Central memory CD4-positive, alpha-beta T cell (primary cell): ENCODE data around the gene PPP6R3.
A peak's percentile ranks its signal among the peaks of the same experiment; 100 is the strongest.
"Not testable (repeated sequence)": the region's sequence is repeated elsewhere in the genome, so short reads cannot be mapped to it uniquely, and the experiment has no call there.

ENCODE experiments used
- DNase-seq: peaks from one replicate; pipeline ENCODE4 v3.0.0; 2022

The PPP6R3 gene

GRCh38 chr11:68531129-68531693 lies 70.7 kb downstream of the PPP6R3 start:
- no peak for DNase-seq

GRCh38 chr11:68532727-68533369 lies 72.3 kb downstream of the PPP6R3 start:
- DNase-seq = no peak

GRCh38 chr11:68533945-68534344 lies 73.4 kb downstream of the PPP6R3 start:
- no peak for DNase-seq

GRCh38 chr11:68535098-68535497 lies 74.5 kb downstream of the PPP6R3 start:
- DNase-seq = no peak

GRCh38 chr11:68536706-68537105 lies 76.2 kb downstream of the PPP6R3 start:
- no peak for DNase-seq

GRCh38 chr11:68538025-68538424 lies 77.5 kb downstream of the PPP6R3 start:
- no peak for DNase-seq

- DNase-seq = no peak
These were observed 78.8 kb downstream of the PPP6R3 start for GRCh38 chr11:68539395-68539794.

- DNase-seq = not testable (repeated sequence)
These were observed 80.0 kb downstream of the PPP6R3 start for GRCh38 chr11:68540504-68540903.

- DNase-seq = no peak
These were observed 80.6 kb downstream of the PPP6R3 start for GRCh38 chr11:68541116-68541515.

- DNase-seq = no peak
These were observed 81.4 kb downstream of the PPP6R3 start for GRCh38 chr11:68541991-68542390.

- no peak for DNase-seq
These were observed 82.1 kb downstream of the PPP6R3 start for GRCh38 chr11:68542617-68543016.

GRCh38 chr11:68543594-68543993 lies 83.0 kb downstream of the PPP6R3 start:
- DNase-seq = no peak

GRCh38 chr11:68545347-68545746 lies 84.8 kb downstream of the PPP6R3 start:
- no peak for DNase-seq

- no peak for DNase-seq
These were observed 85.2 kb downstream of the PPP6R3 start for GRCh38 chr11:68545796-68546195.

GRCh38 chr11:68546555-68546954 lies 86.0 kb downstream of the PPP6R3 start:
- DNase-seq = no peak

GRCh38 chr11:68549789-68550484 lies 89.4 kb downstream of the PPP6R3 start:
- no peak for DNase-seq

- DNase-seq = peak; percentile 6
These were observed 89.9 kb downstream of the PPP6R3 start for GRCh38 chr11:68550485-68550817.

GRCh38 chr11:68551223-68551622 lies 90.7 kb downstream of the PPP6R3 start:
- no peak for DNase-seq

- DNase-seq = no peak
These were observed 91.2 kb downstream of the PPP6R3 start for GRCh38 chr11:68551777-68552176.

- DNase-seq = no peak
These were observed 92.0 kb downstream of the PPP6R3 start for GRCh38 chr11:68552542-68552941.

GRCh38 chr11:68560216-68560615 lies 99.7 kb downstream of the PPP6R3 start:
- no peak for DNase-seq

- DNase-seq = no peak
These were observed 102.9 kb downstream of the PPP6R3 start for GRCh38 chr11:68563454-68563853.

- DNase-seq = no peak
These were observed 103.7 kb downstream of the PPP6R3 start for GRCh38 chr11:68564261-68564660.

GRCh38 chr11:68565768-68566167 lies 105.2 kb downstream of the PPP6R3 start:
- no peak for DNase-seq
